BLaER1 (cell line): ENCODE results near the gene ARHGAP23.

ENCODE experiments used
- H3K27ac ChIP-seq: shearing (Covaris generic); formaldehyde crosslinking; 2 replicates; pipeline ENCODE4 v1.8.1; 2022
- H3K27me3 ChIP-seq: shearing (Covaris generic); formaldehyde crosslinking; 2 replicates; pipeline ENCODE4 v1.8.1; 2022
- H3K36me3 ChIP-seq: shearing (Covaris generic); formaldehyde crosslinking; 2 replicates; pipeline ENCODE4 v1.8.1; 2022
- H3K4me1 ChIP-seq: shearing (Covaris generic); formaldehyde crosslinking; 2 replicates; pipeline ENCODE4 v1.8.1; 2022
- H3K4me2 ChIP-seq: shearing (Covaris generic); formaldehyde crosslinking; 2 replicates; pipeline ENCODE4 v1.8.1; 2022
- H3K4me3 ChIP-seq: shearing (Covaris generic); formaldehyde crosslinking; 2 replicates; pipeline ENCODE4 v1.8.1; 2022
- H3K9ac ChIP-seq: shearing (Covaris generic); formaldehyde crosslinking; 2 replicates; pipeline ENCODE4 v1.8.1; 2022
- H3K9me3 ChIP-seq: shearing (Covaris generic); formaldehyde crosslinking; 2 replicates; pipeline ENCODE4 v1.8.1; 2022
- H4K20me1 ChIP-seq: shearing (Covaris generic); formaldehyde crosslinking; 2 replicates; pipeline ENCODE4 v1.8.1; 2022
- Cebpa-rat ChIP-seq: shearing (Covaris generic); IDR thresholded peaks from 2 replicates; pipeline ENCODE4 v1.8.1; 2022

Gene ARHGAP23

GRCh38 chr17:38428112-38428642 is at the start of gene ARHGAP23:
Gene ARHGAP23 (plus strand): TSS chr17:38428464. CDS start chr17:38428486, 22 bp downstream.
- Histone ChIP-seq H3K4me1 (peaks cover 83% of the 10 kb centered on the region), H3K9me3 (no peaks in the 10 kb centered on the region), H4K20me1 (peaks cover 48% of the 10 kb centered on the region), H3K4me3 (peak within 1 kb of the TSS; percentile 93), H3K9ac (peak within 1 kb of the TSS; percentile 93), H3K27me3 (no peaks in the 10 kb centered on the region), H3K4me2 (peak within 1 kb of the TSS; percentile 98), H3K27ac (peak within 1 kb of the TSS; percentile 96), H3K36me3 (peaks cover 23% of the 10 kb centered on the region)
- TF ChIP-seq Cebpa-rat = no peak

GRCh38 chr17:38379448-38379847 is 48.8 kb upstream of the ARHGAP23 start:
- H3K9me3 ChIP-seq = no peaks in the 10 kb centered on the region
- H3K27me3 ChIP-seq = no peaks in the 10 kb centered on the region
- H3K36me3 ChIP-seq = peaks cover 96% of the 10 kb centered on the region
- no peak overlapping the region for H3K9ac ChIP-seq
- peaks cover 9% of the 10 kb centered on the region for H3K4me1 ChIP-seq
- no peak overlapping the region for H3K4me2 ChIP-seq
- no peaks in the 10 kb centered on the region for H4K20me1 ChIP-seq
- TF ChIP-seq Cebpa-rat = no peak
- no peak overlapping the region for H3K4me3 ChIP-seq
- H3K27ac ChIP-seq = no peak overlapping the region

- no peak for TF ChIP-seq Cebpa-rat
- Histone ChIP-seq H3K4me3 (no peak overlapping the region), H3K27me3 (no peaks in the 10 kb centered on the region), H3K36me3 (peaks cover 93% of the 10 kb centered on the region), H3K4me1 (no peaks in the 10 kb centered on the region), H3K9me3 (peaks cover 14% of the 10 kb centered on the region), H3K27ac (no peak overlapping the region), H3K4me2 (no peak overlapping the region), H4K20me1 (no peaks in the 10 kb centered on the region), H3K9ac (no peak overlapping the region)
These were observed 33.2 kb upstream of the ARHGAP23 start for GRCh38 chr17:38395090-38395489.

- no peak for TF ChIP-seq Cebpa-rat
- peaks cover 98% of the 10 kb centered on the region for H3K36me3 ChIP-seq
- H3K4me1 ChIP-seq = no peaks in the 10 kb centered on the region
- H4K20me1 ChIP-seq = no peaks in the 10 kb centered on the region
- no peak overlapping the region for H3K4me2 ChIP-seq
- peaks cover 14% of the 10 kb centered on the region for H3K9me3 ChIP-seq
- no peaks in the 10 kb centered on the region for H3K27me3 ChIP-seq
- no peak overlapping the region for H3K4me3 ChIP-seq
- H3K9ac ChIP-seq = no peak overlapping the region
- H3K27ac ChIP-seq = no peak overlapping the region
These were observed 31.0 kb upstream of the ARHGAP23 start for GRCh38 chr17:38397227-38397626.

- Histone ChIP-seq H3K4me2 (no peak overlapping the region), H4K20me1 (no peaks in the 10 kb centered on the region), H3K27me3 (no peaks in the 10 kb centered on the region), H3K27ac (no peak overlapping the region), H3K4me1 (peaks cover 6% of the 10 kb centered on the region; the same call in 1 of the 2 replicates), H3K4me3 (no peak overlapping the region), H3K9me3 (no peaks in the 10 kb centered on the region), H3K9ac (no peak overlapping the region), H3K36me3 (peaks cover 82% of the 10 kb centered on the region)
- TF ChIP-seq Cebpa-rat = no peak
These were observed 28.0 kb upstream of the ARHGAP23 start for GRCh38 chr17:38400286-38400685.

GRCh38 chr17:38401459-38401858 is 26.8 kb upstream of the ARHGAP23 start:
- Histone ChIP-seq H3K4me1 (peaks cover 11% of the 10 kb centered on the region; the same call in 1 of the 2 replicates), H3K9ac (no peak overlapping the region), H3K27me3 (no peaks in the 10 kb centered on the region), H3K4me2 (no peak overlapping the region), H3K4me3 (no peak overlapping the region), H4K20me1 (no peaks in the 10 kb centered on the region), H3K36me3 (peaks cover 70% of the 10 kb centered on the region), H3K27ac (no peak overlapping the region), H3K9me3 (no peaks in the 10 kb centered on the region)
- no peak for TF ChIP-seq Cebpa-rat

- Histone ChIP-seq H3K4me1 (peaks cover 11% of the 10 kb centered on the region; the same call in 1 of the 2 replicates), H3K9me3 (no peaks in the 10 kb centered on the region), H3K27ac (no peak overlapping the region), H3K27me3 (no peaks in the 10 kb centered on the region), H3K9ac (no peak overlapping the region), H3K36me3 (peaks cover 56% of the 10 kb centered on the region), H4K20me1 (no peaks in the 10 kb centered on the region), H3K4me2 (no peak overlapping the region), H3K4me3 (no peak overlapping the region)
- no peak for TF ChIP-seq Cebpa-rat
These were observed 25.4 kb upstream of the ARHGAP23 start for GRCh38 chr17:38402897-38403296.

GRCh38 chr17:38403491-38403890 is 24.8 kb upstream of the ARHGAP23 start:
- Histone ChIP-seq H3K9me3 (no peaks in the 10 kb centered on the region), H3K36me3 (peaks cover 50% of the 10 kb centered on the region), H3K4me2 (no peak overlapping the region), H3K27me3 (no peaks in the 10 kb centered on the region), H3K27ac (no peak overlapping the region), H3K4me3 (no peak overlapping the region), H4K20me1 (no peaks in the 10 kb centered on the region), H3K9ac (no peak overlapping the region; the same call in 1 of the 2 replicates), H3K4me1 (peaks cover 11% of the 10 kb centered on the region; the same call in 1 of the 2 replicates)
- no peak for TF ChIP-seq Cebpa-rat

- no peaks in the 10 kb centered on the region for H3K9me3 ChIP-seq
- H3K4me3 ChIP-seq = no peak overlapping the region
- peaks cover 41% of the 10 kb centered on the region for H3K36me3 ChIP-seq
- TF ChIP-seq Cebpa-rat = no peak
- no peak overlapping the region for H3K4me2 ChIP-seq
- H3K4me1 ChIP-seq = peaks cover 11% of the 10 kb centered on the region; the same call in 1 of the 2 replicates
- no peak overlapping the region for H3K9ac ChIP-seq
- H3K27me3 ChIP-seq = no peaks in the 10 kb centered on the region
- H4K20me1 ChIP-seq = no peaks in the 10 kb centered on the region
- no peak overlapping the region for H3K27ac ChIP-seq
These were observed 23.9 kb upstream of the ARHGAP23 start for GRCh38 chr17:38404174-38404943.

- no peak for TF ChIP-seq Cebpa-rat
- no peaks in the 10 kb centered on the region for H4K20me1 ChIP-seq
- H3K4me1 ChIP-seq = peaks cover 11% of the 10 kb centered on the region; the same call in 1 of the 2 replicates
- no peak overlapping the region for H3K27ac ChIP-seq
- H3K27me3 ChIP-seq = no peaks in the 10 kb centered on the region
- no peak overlapping the region for H3K4me3 ChIP-seq
- no peak overlapping the region for H3K9ac ChIP-seq
- peaks cover 28% of the 10 kb centered on the region for H3K36me3 ChIP-seq
- no peak overlapping the region for H3K4me2 ChIP-seq
- no peaks in the 10 kb centered on the region for H3K9me3 ChIP-seq
These were observed 22.6 kb upstream of the ARHGAP23 start for GRCh38 chr17:38405654-38406053.
